Cerebellar nuclear complex (tissue), 1 donor: ENCODE data around the gene SERTAD1.
"Not testable (repeated sequence)": the region's sequence is repeated elsewhere in the genome, so short reads cannot be mapped to it uniquely, and the experiment has no call there.

Source experiments
- DNase-seq, 2 experiments: peaks; one replicate each; lab custom pipeline; 2025; lab: John Stamatoyannopoulos, UW

The SERTAD1 gene

DNA sequence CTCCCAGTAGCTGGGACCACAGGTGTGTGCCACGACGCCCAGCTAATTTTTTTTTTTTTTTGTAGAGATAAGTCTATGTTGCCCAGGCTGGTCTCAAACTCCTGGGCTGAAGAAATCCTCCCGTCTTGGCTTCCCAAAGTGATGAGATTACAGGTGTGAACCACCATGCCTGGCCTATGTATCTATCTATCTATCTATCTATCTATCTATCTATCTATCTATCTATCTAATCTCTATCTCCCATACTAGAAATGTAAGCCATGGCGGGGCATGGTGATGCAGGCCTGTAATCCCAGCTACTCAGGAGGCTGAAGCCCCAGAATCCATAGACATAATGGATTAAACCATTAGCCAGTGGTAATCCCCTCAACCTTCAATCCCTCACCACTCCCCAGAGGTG, 24.9 kb upstream of the SERTAD1 start:
- no peak for DNase-seq

GRCh38 chr19:40449506-40449905, 23.7 kb upstream of the SERTAD1 start:
- no peak for DNase-seq

- DNase-seq, result no peak
Observed at GRCh38 chr19:40446263-40446784, 20.5 kb upstream of the SERTAD1 start.

- no peak for DNase-seq
Observed at GRCh38 chr19:40445780-40446262, 20.0 kb upstream of the SERTAD1 start.

DNA sequence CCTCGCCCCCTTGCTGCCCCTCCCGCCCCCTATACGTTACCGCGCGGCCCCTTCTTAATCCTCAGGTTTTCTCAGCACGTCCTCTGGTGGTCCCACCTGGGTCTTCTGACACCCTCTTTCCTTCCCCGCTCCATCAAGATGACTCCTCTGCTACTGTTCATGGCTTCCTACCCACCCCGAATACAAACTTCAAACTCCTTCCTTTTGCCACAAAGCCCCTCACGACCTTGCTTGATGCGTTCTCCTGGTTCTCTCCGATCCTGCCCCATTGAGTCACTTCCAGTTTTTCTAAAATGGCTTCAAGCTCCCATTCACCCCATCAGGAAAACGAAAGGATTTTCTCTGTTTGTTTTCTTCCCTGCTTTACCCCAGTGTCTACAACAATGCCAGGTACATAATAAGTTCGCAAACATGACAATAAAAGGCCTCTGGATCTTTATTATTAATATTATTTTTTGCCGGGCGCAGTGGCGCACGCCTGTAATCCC, 19.1 kb upstream of the SERTAD1 start:
- no peak for DNase-seq

DNA sequence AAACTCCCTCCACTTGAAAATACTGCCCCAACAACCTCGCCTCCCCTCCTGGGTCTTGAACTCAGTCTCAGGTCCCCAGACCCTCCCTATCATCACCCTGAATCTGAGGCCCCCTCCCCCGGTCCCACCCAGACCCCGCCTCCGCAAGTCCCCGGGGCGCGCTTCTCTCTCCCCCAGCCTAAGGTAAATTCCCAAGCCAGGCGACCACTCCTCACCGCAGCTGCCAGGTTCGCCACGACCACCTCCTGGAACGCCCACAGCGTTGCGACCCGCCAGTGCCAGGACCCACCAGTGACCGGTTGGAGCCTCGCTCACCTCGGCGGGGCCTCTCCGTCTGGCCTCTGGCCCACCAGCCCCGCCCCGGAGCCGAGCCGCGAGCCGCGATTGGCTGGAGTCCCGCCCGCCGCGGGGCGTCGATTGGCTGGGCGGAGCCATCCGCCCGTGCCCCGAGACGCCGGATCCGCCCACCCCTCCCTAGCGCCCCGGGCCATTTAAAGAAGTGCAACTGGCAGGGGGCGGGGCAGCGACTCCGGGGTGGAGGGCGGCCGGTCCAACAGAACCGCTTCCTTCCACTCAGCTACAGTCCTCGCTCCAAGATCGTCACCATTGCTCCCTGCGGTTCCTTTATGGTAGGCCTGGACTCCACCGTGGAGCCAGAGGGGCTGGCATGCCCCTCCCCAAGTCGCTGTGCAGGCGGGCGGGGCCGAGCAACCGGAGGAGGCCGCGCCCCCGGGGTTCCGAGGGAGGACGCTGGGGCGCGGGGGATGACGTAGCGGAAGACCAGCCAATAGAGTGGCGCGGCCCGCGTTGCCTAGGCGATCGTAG, 18.4 kb upstream of the SERTAD1 start, which contains the start of gene SERTAD3:
Gene SERTAD3, minus strand, starts transcription at position 336 of the 825 bp plus-strand sequence. CDS start 2,255 bp downstream, outside the sequence.
- peak in 1 of 2 experiments; percentile 76 for DNase-seq

- peak; percentile 42 to 81 for DNase-seq
Observed at GRCh38 chr19:40443131-40443999, 17.6 kb upstream of the SERTAD1 start.

GRCh38 chr19:40442328-40443130, 16.7 kb upstream of the SERTAD1 start:
- DNase-seq, result no peak

DNA sequence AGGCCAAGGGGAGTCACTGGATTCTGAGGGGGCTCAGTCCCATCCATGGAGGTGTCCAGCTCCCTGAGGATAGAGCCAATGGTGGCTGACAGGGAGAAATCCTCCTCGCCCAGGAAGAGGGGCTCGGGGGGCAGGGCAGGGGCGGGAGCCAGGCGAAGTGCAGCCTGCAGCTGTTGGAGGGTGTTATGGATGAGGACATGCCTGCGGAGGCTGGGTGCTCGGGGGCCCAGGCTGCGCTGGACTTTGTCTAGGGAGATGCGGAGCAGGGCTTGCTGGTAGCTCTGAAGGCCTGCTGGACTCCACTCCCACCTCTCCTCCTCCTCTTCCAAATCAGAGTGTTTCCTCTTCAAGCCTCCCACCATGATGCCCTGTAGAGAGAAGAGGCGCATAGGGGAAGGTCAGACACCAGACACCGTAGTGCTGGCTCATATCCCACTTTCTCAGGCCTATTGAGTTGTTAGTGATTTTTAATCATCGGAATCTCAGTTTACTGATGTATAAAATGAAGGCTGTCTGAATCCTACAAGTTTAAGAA, 16.0 kb upstream of the SERTAD1 start:
- DNase-seq, result no peak

GRCh38 chr19:40438284-40438683, 12.5 kb upstream of the SERTAD1 start:
- no peak for DNase-seq

- peak in 1 of 2 experiments; percentile 5 for DNase-seq
Observed at GRCh38 chr19:40433391-40434216, 7.8 kb upstream of the SERTAD1 start.

- not testable (repeated sequence) for DNase-seq
Observed at GRCh38 chr19:40432760-40433159, 7.0 kb upstream of the SERTAD1 start.

- no peak for DNase-seq
Observed at GRCh38 chr19:40431698-40432097, 5.9 kb upstream of the SERTAD1 start.

DNA sequence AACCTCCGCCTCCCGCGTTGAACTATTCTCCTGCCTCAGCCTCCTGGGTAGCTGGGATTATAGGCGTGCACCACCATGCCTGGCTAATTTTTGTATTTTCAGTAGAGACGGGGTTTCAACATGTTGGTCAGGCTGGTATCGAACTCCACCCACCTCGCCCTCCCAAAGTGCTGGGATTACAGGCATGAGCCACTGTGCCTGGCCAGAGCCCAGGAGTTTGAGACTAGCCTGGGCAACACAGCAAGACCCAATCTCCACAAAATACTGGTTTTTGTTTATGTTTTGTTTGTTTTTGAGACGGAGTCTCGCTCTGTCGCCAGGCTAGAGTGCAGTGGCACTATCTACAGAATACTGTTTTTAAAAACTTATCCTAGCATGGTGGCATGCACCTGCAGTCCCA, 4.5 kb upstream of the SERTAD1 start:
- DNase-seq, result not testable (repeated sequence)

DNA sequence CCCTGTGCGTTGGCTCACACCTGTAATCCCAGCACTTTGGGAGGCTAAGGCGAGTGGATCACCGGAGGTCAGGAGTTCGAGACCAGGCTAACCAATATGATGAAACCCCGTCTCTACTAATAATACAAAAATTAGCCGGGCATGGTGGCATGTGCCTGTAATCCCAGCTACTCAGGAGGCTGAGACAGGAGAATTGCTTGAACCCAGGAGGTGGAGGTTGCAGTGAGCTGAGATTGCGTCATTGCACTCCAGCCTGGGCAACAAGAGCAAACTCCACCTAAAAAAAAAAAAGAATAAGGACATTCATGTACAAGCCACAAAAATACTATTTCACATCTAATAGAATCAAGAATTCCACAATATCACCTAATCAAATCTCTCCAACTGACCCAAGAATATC, 2.4 kb upstream of the SERTAD1 start:
- DNase-seq, result not testable (repeated sequence)

- no peak for DNase-seq
Observed at GRCh38 chr19:40424637-40425449, 949 bp downstream of the SERTAD1 start.

DNA sequence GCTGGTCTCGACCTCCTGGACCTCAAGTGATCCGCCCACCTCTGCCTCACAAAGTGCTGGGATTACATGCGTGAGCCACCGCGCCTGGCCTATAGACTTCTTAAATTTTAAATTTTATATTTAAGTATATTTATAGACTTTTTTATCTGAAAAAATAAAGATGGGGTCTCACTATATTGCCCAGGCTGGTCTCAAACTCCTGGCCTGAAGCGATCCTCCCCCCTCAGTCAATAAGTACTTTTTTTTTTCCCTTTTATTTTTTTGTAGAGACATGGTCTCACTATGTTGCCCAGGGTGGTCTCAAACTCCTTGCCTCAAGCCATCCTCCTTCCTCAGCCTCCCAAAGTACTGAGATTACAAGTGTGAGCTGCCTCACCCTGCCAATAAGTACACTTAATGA, 1.9 kb downstream of the SERTAD1 start:
- no peak for DNase-seq

GRCh38 chr19:40422748-40423566, 2.8 kb downstream of the SERTAD1 start:
- DNase-seq, result no peak
